ENCODE measurements around the gene SKIDA1.

DNA sequence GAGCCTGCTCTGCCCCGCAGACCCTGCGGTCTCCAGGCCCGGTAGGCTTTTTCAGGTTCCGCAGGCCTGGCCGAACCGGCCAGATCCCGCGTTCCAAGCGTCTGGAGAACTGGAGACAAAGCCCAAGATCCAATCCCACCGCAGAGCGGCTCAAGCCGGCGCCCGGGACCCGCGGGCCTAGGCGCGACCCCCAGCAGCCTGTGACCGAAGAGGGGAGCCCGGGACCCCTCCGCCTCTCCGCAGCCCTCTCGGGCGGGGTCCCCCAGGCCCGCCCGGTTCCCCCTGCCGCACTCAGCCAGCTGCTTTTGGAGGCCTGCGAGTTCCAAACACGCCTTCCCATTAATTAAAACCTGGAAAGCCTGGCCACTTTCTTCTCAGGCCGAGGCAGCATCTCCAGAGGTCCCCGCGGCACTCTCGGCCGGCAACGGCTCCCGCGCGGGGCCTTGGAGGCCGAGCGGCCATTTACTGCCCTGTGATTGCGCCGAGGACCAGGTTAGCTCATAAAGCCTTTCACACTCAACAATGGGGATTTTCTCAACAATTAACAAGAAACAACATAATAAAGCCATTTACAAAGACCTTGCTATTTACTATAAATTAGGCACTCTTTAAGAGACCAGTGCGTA lies 16.7 kb downstream of the SKIDA1 start:
- TF ChIP-seq, protein P1, sequence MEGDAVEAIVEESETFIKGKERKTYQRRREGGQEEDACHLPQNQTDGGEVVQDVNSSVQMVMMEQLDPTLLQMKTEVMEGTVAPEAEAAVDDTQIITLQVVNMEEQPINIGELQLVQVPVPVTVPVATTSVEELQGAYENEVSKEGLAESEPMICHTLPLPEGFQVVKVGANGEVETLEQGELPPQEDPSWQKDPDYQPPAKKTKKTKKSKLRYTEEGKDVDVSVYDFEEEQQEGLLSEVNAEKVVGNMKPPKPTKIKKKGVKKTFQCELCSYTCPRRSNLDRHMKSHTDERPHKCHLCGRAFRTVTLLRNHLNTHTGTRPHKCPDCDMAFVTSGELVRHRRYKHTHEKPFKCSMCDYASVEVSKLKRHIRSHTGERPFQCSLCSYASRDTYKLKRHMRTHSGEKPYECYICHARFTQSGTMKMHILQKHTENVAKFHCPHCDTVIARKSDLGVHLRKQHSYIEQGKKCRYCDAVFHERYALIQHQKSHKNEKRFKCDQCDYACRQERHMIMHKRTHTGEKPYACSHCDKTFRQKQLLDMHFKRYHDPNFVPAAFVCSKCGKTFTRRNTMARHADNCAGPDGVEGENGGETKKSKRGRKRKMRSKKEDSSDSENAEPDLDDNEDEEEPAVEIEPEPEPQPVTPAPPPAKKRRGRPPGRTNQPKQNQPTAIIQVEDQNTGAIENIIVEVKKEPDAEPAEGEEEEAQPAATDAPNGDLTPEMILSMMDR (conservative IDR thresholded peaks at IDR 0.05; ENCODE audit: low read depth in 2 of 2) = no peak
- TF ChIP-seq POLR2AphosphoS5 (IDR thresholded peaks at IDR 0.05; ENCODE audit: low read depth) (no peak), EZH2phosphoT487 (IDR thresholded peaks at IDR 0.05; ENCODE audit: unreplicated experiment) (no peak), STAT1 (IDR thresholded peaks at IDR 0.05; ENCODE audit: unreplicated experiment) (no peak), CREB1 (CRISPR knock-in tag; IDR thresholded peaks at IDR 0.05; ENCODE audit: low read depth) (no peak), JUNB (IDR thresholded peaks at IDR 0.05; ENCODE audit: unreplicated experiment) (no peak), ZNF331 (CRISPR knock-in tag; IDR thresholded peaks at IDR 0.05; ENCODE audit: low read depth) (no peak)
- TF ChIP-seq, protein P2, sequence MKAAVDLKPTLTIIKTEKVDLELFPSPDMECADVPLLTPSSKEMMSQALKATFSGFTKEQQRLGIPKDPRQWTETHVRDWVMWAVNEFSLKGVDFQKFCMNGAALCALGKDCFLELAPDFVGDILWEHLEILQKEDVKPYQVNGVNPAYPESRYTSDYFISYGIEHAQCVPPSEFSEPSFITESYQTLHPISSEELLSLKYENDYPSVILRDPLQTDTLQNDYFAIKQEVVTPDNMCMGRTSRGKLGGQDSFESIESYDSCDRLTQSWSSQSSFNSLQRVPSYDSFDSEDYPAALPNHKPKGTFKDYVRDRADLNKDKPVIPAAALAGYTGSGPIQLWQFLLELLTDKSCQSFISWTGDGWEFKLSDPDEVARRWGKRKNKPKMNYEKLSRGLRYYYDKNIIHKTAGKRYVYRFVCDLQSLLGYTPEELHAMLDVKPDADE (IDR thresholded peaks at IDR 0.05) = no peak
- TF ChIP-seq, protein P3, sequence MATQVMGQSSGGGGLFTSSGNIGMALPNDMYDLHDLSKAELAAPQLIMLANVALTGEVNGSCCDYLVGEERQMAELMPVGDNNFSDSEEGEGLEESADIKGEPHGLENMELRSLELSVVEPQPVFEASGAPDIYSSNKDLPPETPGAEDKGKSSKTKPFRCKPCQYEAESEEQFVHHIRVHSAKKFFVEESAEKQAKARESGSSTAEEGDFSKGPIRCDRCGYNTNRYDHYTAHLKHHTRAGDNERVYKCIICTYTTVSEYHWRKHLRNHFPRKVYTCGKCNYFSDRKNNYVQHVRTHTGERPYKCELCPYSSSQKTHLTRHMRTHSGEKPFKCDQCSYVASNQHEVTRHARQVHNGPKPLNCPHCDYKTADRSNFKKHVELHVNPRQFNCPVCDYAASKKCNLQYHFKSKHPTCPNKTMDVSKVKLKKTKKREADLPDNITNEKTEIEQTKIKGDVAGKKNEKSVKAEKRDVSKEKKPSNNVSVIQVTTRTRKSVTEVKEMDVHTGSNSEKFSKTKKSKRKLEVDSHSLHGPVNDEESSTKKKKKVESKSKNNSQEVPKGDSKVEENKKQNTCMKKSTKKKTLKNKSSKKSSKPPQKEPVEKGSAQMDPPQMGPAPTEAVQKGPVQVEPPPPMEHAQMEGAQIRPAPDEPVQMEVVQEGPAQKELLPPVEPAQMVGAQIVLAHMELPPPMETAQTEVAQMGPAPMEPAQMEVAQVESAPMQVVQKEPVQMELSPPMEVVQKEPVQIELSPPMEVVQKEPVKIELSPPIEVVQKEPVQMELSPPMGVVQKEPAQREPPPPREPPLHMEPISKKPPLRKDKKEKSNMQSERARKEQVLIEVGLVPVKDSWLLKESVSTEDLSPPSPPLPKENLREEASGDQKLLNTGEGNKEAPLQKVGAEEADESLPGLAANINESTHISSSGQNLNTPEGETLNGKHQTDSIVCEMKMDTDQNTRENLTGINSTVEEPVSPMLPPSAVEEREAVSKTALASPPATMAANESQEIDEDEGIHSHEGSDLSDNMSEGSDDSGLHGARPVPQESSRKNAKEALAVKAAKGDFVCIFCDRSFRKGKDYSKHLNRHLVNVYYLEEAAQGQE (IDR thresholded peaks at IDR 0.05; ENCODE audit: unreplicated experiment) = no peak
